GM12892 (cell line): ENCODE data around the gene CELF3.

Experiments
- POLR2A ChIP-seq: IDR thresholded peaks from 2 replicates; pipeline ENCODE4 v1.6.1; 2011; ENCODE audit warnings: low read depth, low read length, control low read depth
- POLR2AphosphoS5 ChIP-seq: IDR thresholded peaks from 2 replicates; pipeline ENCODE4 v1.6.1; 2011; ENCODE audit warnings: low read depth, low read length, control low read depth
- TAF1 ChIP-seq: IDR thresholded peaks from 2 replicates; pipeline ENCODE4 v1.6.1; 2011; ENCODE audit warnings: low read depth, mild to moderate bottlenecking, control low read depth, low read length, borderline replicate concordance

DNA sequence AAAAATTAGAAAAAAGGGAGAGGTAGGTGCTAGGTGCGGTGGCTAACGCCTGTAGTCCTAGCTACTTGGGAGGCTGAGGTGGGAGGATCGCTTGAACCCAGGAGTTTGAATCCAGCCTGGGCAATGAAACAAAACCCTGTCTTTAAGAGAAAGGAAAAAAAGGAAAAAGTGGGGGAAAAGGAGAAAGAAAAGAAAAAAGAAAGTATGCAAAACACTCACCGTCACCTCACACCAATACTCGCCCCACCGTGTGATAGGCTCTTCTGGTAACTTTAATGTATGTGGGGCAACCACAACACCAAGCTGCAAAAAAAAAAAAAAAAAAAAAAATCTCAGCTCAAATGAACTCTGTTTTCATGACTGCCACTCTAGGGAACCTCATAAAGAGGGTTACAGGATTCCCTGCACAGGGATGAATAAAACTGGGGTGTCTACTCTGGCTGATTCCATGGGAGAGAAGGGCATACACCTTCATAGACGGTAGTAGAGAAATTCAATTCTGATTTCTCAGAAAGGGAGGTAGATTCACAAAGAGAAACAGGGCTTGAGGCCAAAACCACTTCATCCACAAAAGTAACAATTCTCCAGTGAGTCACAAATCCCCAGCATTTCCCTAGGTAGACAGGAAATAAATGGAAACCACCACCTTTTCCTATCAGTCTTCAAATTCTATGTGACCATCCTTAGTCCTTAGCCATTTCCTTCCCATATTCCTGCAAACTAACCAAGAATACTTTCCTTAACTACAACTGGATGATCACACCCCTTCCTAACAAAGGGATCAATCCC lies 44.2 kb upstream of the CELF3 start:
- no peak for TF ChIP-seq TAF1
- no peak for TF ChIP-seq POLR2A
- TF ChIP-seq POLR2AphosphoS5 = no peak
